Stimulated activated CD4-positive, alpha-beta T cell treated with anti-CD3 and anti-CD28 coated beads, Interleukin-12 subunit alpha, Interleukin-12 subunit beta, amount 100 ng/mL, for 48 hours (primary cell): ENCODE data around the gene TMX4.
"Not testable (repeated sequence)": the region's sequence is repeated elsewhere in the genome, so short reads cannot be mapped to it uniquely, and the experiment has no call there.

Experiments used
- DNase-seq, 3 donors: peaks; one replicate each; pipeline ENCODE4 v3.0.0-alpha.2; 2020; ENCODE audit warnings: low read depth in 2 of 3, low spot score in 1 of 3

Gene TMX4

DNA sequence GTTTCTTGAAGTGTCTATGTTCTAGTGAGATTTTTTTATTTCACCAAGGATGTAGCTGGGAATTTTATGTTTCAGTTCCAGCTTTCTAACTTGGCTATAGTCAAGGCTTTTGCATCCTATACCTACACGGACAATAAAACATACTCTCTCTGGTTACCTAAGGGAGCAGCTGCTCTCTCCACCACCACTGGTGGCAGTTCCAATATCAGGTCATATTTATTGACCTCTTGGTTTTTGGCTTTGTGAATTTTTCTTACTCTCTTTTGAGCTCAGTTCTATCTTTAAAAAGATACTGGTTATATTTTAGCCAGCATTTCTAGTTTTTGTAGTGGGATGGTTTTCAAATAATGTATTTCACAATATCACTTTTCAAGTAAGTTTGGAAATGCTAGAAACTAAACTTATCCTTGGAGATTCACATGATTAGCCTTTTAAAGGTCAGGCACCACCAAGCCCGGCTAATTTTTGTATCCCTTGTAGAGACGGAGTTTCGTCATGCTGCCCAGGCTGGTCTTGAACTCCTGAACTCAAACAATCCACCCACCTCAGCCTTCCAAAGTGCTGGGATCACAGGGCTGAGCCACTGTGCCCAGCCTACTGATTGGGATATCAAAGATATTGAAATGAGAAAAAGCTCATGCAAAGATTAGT, 44.7 kb downstream of the TMX4 start:
- DNase-seq = no peak

DNA sequence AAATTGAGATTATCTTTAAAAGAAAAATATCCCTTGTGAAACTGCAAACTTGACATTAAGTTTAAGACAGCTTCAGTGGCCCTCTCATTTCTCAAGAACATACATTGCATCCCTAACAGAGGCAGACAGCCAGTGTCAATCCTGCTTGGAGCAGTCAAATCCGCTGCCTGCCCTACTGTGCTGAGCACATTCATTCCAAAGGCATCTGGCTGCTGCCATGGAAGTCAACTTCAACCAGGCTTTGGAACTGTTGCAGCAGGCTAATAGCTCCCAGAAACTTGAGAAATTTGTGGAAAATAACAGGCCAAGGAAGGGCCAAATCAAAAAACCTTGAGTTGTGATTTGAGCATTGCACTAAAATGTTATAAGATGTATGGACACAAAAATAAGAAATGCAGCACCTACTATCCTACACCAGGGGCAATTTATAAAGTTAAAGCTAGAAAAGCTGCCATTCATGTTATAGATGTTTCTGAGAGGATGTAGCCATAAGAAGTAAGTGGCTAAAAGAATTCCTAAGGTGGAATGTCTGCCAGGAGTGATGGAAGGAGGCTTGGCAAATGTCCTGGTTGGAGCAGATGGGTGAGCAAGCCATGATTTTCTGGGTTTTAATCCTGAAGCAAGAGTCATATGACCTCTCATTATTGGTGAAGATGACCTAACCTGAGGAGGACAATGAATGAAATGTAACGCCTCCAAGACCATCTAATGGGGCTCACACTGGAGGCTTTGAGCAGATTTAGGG, 47.9 kb downstream of the TMX4 start:
- DNase-seq = no peak

DNA sequence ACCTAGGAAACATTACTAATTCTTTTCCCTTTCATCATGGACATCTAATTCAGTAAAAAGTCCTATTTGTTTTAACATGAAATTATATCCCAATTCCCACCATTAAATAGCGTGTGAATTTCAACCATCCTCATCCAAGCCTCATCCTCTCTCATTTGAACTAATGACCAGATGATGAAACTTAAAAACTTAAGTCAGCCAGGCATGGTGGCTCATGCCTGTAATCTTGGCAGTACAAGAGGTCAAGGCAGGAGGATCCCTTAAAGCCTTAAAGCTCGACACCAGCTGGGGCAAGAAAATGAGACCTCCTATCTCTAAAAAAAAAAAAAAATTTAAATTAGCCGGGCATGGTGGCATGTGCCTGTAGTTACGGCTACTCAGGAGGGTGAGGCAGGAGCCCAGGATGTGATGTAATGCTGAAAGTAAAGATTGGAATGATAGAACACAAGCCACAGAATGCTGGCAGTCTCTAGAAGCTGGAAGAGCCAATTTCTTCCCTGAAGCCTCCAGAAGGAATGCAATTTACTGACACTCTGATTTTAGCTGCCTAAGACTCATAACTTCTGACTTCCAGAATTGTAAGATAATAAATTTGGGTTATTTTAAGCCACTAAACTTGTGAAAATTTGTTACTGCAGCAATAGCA, 52.2 kb downstream of the TMX4 start:
- no peak for DNase-seq

DNA sequence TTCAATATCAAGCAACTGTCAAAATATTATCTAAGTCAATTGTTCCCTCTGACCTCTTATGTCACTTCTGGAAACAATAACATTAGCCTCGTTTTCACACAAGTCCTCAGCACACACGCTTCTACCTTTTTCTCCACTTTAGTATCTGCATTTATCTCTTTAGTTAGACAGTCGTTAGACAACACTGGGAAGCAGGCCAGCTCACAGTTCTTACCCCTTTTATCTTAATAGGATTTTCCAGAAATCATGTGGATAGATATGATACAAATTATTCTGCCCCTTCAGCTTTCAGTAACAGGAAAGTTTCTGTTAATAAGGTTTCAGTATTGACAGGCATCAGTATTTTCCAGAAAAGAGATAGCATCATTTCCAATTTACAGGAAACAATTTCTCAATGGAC, 53.4 kb downstream of the TMX4 start:
- no peak for DNase-seq

DNA sequence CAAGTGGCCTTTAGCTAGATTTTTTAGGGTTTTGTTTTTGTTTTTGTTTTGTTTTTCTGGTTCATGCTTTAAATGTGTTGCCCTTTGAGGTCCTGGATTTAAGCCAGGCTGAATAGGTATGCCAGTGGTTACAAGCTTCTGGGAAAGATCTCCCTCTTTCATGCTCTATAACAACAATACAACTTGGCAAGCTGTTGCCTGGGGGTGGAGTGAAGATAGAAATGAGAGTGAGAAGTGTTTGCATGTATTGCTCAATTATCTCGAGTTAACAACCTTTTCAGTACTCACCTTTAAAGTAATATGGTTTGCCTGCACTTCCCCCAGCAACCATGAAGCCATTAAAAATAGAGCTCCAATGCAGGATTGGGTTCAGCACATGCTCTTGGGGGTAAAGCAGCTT, 60.1 kb downstream of the TMX4 start:
- DNase-seq = no peak

DNA sequence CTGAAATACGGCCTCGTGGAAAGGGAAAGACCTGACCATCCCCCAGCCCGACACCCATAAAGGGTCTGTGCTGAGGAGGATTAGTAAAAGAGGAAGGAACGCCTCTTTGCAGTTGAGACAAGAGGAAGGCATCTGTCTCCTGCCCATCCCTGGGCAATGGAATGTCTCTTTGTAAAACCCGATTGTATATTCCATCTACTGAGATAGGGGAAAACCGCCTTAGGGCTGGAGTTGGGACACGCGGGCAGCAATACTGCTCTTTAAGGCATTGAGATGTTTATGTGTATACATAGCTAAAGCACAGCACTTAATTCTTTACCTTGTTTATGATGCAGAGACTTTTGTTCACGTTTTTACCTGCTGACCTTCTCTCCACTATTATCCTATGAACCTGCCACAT, 63.0 kb downstream of the TMX4 start:
- DNase-seq = not testable (repeated sequence)

DNA sequence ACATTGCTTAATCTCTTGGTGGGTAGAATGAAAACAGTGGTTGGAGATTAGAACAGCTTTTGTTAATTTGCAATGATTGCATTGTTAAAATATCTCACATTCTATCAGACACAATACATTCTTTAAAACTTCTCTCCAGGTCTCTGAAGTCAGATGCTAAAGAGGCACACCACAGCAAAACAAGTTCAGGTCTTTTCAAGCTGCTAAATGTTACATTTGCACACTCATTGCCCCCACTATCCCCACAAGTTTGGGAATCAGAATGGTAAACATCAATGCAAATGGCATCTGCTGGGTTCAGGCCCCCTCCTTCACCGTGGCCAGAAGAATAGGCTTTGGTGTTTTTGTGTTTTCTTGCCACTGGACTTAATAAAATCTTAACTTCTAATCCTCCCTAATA, 69.2 kb downstream of the TMX4 start:
- DNase-seq = no peak

DNA sequence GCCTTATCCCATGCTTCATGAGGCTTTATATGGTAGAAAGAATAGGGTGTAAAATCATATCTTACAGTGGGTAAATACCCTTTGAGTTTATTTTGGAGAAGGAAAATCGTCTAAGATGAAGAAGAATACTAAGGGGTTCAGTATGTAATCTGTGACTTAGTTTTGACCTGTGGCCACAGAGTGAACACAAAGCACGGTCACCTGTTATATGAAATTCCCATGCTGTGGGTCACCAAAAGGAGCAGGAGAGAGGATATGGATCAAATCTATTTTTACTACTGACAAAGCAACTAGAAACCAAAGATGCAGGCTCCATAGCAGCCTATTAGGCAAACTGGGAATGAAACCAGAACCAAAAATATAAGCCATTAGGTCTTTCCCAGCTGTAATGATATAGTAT, 75.7 kb downstream of the TMX4 start:
- no peak for DNase-seq

DNA sequence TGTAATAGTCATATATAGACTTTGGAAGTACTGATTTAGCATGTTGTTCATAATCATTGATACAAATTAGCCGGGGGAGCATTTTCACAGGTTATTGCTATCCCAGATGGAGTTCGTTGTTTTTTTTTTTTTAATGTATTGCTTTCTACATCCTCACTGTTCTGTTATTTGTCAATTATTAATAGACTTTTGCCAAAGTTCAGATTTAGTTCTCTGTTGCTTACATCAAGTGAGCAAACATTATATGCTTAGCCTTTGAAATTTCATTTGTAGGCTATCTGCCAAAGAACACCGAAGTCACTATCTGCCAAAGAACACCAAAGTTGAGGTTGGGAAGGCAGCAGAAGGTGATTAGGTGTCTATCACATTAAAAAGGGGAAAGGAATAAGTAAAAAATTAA, 79.2 kb downstream of the TMX4 start, which contains the start of gene HAO1:
Gene HAO1 (minus strand): TSS at position 118 of the 400 bp plus-strand sequence. CDS start 36 bp downstream, at position 82.
- DNase-seq = no peak

DNA sequence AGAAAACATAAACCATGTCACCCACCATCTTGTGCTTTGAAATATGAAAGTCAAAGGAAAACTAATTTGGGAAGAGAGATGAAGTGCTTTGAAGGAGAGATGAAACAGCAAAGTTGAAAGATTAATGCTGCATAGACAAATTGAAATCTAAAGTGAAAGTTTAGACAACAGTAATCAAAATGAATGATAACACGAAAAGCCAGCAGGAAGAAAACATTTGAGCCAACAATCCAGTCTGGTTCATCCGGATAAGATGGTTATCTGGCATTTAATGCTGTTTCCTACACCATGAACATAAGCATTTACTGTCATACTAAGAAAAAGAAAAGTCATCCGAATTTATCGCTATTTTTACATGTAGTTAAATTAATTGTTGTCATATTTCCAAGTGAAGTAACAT, 79.9 kb downstream of the TMX4 start:
- DNase-seq = no peak

DNA sequence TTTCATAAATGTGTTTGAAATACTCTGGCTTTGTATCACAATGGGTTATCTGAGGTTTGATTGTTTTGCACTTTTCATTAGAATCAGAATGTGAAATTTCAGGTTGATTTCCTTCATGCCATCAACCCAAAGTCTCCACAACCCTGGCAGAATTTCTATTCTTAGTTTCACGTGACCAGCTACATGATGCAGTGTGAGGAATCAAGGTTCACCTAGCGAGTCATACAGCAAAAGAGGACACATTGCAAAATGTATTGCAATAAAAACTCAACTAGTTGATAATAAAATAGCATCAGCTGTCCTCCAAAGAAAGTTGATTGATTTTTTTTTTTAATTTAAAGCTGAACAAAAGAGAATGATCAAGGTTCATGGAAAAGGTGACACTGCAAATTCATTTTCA, 81.5 kb downstream of the TMX4 start:
- DNase-seq = no peak

DNA sequence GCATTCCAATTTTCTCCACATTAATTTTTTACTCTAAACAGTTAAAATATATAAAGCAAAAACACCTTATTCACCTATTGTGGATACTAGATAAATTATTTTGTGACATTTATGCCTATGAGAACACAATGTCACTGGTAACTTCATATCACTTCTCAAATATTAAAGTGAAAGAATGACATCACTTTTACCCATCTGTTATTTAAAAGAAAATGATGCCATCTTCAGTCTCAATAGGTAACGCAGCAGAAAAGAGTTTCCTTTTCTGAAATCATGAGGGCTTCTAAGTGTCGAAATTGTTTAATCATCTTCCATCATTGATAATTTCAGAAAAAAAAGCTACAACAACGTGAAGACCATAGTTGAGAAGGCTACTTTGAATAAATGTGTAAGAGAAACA, 82.2 kb downstream of the TMX4 start:
- DNase-seq = no peak

DNA sequence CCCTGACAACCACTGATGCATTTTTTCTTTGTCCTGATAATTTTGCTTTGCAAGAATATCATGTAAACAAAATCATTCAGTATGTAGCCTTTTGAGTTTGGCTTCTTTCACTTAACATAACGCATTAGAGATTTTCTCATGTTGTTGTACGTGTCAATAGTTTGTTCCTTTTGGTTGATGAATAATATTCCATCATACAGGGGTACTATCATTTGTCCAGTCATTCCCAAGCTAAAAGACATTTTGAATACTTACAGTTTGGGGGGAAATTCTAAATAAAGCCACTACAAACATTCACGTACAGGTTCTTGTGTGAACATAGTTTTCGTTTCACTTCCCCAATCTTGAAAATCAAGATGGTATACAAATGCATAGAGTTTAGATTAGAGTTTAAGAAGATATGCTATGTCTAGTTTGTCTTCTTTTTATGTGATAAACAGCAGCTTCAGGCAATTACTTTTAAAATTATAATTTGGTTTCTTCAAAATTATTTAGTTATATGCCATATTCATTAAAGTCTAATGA, 84.5 kb downstream of the TMX4 start:
- DNase-seq = no peak

DNA sequence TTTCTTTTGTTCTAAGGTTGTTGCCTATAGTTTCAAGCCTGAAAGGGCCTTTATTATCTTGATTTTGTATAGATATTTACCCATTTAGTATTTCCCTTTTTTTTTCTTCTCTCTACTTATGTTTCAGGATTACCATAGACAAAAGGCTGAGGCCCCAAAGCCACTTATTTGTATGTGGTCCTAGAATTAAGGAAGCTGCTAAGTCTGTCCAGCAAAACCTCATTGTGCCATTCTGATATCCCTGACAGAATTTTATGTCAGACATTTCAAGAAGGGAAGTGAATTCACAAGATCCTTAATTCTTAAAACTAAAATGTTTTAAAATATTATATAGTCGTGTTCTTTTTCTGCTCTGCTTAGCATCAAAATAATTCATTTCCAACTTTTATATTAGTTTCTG, 86.2 kb downstream of the TMX4 start:
- DNase-seq = no peak

DNA sequence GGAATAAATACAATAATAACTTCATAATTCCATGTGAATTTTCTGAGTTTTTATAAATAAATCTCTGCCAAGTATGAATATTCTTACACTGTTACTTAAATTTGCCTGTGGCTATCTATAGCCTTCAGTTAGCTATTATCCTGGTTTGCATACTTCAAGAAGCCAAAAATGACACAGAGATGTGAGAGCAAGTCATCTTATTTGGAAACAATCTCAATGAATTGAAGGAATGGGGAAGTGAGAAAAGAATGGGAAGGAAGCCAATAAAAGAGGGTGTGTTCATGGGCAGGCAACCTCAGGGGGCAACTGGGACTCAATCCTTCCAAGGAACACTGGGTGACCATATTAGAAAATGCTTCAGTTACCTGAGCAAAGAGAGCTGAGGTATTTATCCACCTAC, 89.2 kb downstream of the TMX4 start:
- no peak for DNase-seq
